Esophagus muscularis mucosa (tissue), 4 donors: ENCODE results near the gene KSR1.
"Not testable (repeated sequence)": the region's sequence is repeated elsewhere in the genome, so short reads cannot be mapped to it uniquely, and the experiment has no call there.

Experiments
- CTCF ChIP-seq, 3 experiments: fragments of 200-600 bp in 2 of 3; fragments of 450-650 bp in 1 of 3; sonication (generic) in 2 of 3; IDR thresholded peaks; one replicate each; pipeline ENCODE4 v1.5.1; 2017 to 2019; ENCODE audit warnings: antibody characterized with exemption in 3 of 3, mild to moderate bottlenecking in 2 of 3, moderate library complexity in 1 of 3
- EP300 ChIP-seq: sonication (generic); formaldehyde crosslinking; IDR thresholded peaks from one replicate; pipeline ENCODE4 v1.6.1; 2017; ENCODE audit warnings: antibody characterized with exemption
- POLR2A ChIP-seq: fragments of 450-650 bp; IDR thresholded peaks from one replicate; pipeline ENCODE4 v1.6.1; 2017; ENCODE audit warnings: antibody characterized with exemption, moderate library complexity, mild to moderate bottlenecking, low read depth
- POLR2AphosphoS5 ChIP-seq, 2 donors: sonication (generic); formaldehyde crosslinking; IDR thresholded peaks; one replicate each; pipeline ENCODE4 v1.6.1; 2017; ENCODE audit warnings: antibody characterized with exemption in 2 of 2

- not testable (repeated sequence) for TF ChIP-seq CTCF (IDR thresholded peaks at IDR 0.05); POLR2A; POLR2AphosphoS5 (IDR thresholded peaks at IDR 0.05); EP300
Observed at GRCh38 chr17:27656620-27657019, 200.4 kb downstream of the KSR1 start.
